Measurements from ENCODE around the gene RTN4.

Gene RTN4

DNA sequence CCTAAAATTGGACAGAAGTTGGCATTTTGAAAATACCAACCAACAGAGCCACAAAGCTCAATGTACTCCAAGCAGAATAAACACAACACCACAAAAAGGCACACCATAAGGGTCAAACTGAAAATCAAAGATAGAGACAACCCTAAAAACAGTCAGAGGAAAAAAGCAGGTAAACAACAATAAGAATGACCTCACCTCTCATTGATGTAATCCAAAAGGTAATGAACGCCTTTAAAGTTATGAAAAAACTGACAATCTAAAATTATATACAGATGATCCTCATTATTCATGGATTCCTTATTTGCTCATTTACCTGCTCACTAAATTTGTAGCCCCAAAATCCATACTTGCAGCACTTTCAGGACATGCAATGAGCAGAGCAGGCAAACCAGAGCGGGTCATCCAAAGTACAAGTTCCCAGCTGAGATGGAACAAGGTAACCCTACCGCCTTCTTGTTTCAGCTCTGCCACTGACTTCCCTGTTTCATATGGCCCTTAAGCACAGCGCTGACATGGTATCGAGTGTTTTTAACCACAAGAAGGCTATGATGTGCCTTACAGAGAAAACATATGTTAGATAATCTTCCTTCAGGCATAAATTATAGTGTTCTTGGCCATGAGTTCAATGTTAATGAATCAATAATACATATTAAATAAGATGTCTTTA is 17.0 kb downstream of the RTN4 start:
- no peak overlapping the region for H3K4me3 ChIP-seq (ENCODE audit: low read length)
- no peak for TF ChIP-seq ZNF274 (IDR thresholded peaks at IDR 0.05; ENCODE audit: low read depth, low read length)

DNA sequence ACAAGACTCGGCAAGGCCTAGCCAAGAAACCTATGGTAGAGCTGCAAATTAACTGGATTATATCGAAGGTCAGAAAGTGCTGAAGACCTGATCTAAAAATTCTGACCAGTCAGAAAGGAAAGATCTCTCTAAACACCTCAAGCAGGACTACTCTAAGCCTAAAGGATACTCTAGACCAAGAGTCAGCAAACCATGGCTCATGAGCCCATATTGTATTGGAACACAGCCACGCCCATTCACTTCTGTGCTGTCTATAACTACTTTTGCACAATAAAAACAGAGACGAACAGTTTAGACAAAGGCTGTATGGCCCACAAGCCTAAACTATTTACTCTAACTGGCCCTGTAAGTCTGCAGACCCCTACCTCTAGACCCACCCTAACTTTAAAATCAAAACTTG is 18.7 kb downstream of the RTN4 start:
- TF ChIP-seq ZNF274 (IDR thresholded peaks at IDR 0.05; ENCODE audit: low read depth, low read length) = no peak
- H3K4me3 ChIP-seq (ENCODE audit: low read length) = no peak overlapping the region

DNA sequence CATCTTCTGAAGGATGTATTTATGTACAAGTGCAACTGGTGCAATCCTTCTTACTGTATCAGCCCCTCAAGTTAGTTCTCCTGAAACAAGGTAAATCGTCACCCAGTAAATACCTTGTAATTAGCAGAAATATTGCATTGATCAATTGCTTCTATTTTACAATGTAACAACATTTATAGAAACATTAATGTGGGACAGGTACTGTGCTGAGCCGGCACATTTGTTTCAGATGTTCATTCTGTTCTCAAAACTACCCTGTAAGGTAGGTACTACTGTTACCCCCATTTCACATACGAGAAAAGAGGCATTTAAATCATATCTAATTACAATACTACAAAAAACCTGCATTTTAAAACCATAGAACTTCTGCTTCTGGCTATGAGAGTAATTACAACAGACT is 19.5 kb downstream of the RTN4 start:
- no peak overlapping the region for H3K4me3 ChIP-seq (ENCODE audit: low read length)
- TF ChIP-seq ZNF274 (IDR thresholded peaks at IDR 0.05; ENCODE audit: low read depth, low read length) = no peak

DNA sequence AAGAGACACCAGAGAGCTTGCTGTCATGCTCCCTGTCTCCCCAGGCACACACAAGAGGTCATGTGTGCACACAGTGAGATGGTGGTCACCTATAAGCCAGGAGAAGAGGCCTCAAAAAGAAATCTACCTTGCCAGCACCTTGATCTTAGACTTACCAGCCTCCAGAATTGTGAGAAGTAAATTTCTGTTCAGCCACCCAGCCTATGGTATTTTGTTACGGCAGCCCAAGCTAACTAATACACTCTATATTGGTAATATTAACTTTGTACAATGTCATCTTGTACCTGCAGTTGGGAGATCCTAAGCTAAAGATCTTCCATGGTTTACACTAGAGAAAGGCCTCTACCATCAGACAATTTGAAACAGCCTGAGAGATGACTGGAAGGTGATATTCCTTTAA is 21.2 kb downstream of the RTN4 start:
- H3K4me3 ChIP-seq (ENCODE audit: low read length) = no peak overlapping the region
- TF ChIP-seq ZNF274 (IDR thresholded peaks at IDR 0.05; ENCODE audit: low read depth, low read length) = no peak

DNA sequence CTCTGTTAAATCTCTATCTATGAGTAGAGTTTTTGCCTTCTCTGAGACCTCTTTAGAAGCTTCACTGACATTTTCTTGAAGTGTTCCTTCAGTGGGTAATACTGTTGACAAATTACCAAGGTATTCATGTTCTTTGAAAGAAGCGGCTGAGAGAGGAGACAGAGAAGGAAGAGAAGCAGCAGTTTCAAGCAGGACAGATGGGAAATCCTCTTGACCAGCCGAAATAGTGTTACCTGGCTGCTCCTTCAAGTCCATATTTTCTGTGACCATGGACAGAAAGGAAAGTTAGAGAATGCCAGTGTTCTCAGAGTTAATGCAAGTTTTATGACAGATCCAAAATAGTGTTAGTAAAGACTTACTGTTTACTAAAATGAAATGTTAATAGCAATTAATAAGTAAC is 23.0 kb downstream of the RTN4 start:
- no peak for TF ChIP-seq ZNF274 (IDR thresholded peaks at IDR 0.05; ENCODE audit: low read depth, low read length)
- no peak overlapping the region for H3K4me3 ChIP-seq (ENCODE audit: low read length)

DNA sequence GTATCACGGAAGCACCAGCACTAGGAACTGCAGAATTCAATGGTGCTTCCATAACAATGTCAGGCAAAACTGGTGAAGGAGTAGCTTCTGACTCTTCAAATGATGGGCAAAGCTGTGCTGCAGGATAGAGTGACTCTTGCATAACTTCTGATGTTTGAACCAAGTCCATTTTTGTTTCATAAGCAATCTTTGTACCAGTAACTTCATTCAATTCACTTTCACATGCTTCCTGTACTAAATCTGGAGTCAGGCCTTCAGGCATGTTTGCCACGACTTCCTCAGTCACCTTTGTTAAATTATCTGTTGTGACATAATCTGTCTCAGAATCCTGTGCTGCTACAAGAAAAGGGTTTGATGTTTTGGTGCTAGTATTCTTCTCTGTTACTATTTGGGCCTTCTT is 24.0 kb downstream of the RTN4 start:
- TF ChIP-seq ZNF274 (IDR thresholded peaks at IDR 0.05; ENCODE audit: low read depth, low read length) = no peak
- H3K4me3 ChIP-seq (ENCODE audit: low read length) = peak overlapping the region; percentile 33; the same call in 1 of the 2 replicates

DNA sequence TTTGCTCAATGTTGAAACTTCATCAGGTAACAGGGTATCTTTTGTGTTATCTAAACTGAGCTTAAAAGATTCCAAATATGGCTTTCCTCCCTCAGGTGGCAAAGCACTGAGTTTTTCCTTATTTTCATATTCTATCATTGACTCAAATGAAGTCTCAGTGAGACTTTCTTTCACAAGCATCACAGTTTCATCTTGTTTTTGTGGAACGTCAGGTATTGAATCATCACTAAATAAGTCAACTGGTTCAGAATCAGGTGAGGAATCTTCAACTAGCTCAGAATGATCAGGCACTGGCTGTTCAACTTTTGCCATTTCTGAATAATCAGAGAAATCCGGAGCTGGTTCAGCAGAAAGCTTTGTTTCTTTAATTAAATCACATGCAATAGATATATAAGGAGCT is 24.6 kb downstream of the RTN4 start:
- H3K4me3 ChIP-seq (ENCODE audit: low read length) = no peak overlapping the region; the same call in 1 of the 2 replicates
- no peak for TF ChIP-seq ZNF274 (IDR thresholded peaks at IDR 0.05; ENCODE audit: low read depth, low read length)

DNA sequence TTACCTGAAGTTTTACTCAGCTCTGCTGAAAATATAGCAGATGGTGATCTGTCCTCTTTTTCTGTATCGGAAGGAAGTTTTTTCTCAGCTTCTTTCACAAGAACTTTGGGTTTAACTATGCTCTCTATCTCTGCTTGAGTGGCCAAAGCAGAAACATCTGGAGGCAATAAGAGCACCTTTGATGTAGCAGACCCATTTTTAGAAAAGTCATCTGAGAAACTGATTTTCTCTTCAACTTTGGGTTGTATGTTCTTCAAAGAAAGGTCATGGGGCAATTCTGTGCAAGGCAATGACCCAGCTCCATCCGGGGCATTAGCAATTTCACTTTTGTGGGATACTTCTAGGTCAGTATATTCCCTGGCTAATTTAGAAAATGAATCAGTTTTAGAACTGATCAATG is 25.2 kb downstream of the RTN4 start:
- H3K4me3 ChIP-seq (ENCODE audit: low read length) = no peak overlapping the region
- no peak for TF ChIP-seq ZNF274 (IDR thresholded peaks at IDR 0.05; ENCODE audit: low read depth, low read length)

DNA sequence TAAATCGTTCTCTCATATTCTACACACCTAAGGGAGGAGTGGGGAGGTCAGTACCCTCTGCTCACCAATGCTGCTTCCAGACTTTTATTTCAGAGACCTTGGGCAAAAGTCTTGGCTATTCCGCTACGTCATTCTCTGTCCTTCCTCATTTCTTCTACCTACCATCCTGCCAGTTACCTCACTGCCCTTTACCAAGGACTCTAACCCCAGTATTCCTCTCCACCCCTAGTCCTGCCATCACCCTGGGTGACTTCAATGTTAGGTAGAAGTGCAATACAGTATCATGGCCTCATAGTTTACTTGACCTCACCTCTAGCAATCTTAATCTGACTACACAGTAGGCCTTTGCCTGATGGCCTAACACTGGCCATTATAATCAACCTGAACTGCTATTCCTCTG is 27.8 kb downstream of the RTN4 start:
- H3K4me3 ChIP-seq (ENCODE audit: low read length) = no peak overlapping the region
- TF ChIP-seq ZNF274 (IDR thresholded peaks at IDR 0.05; ENCODE audit: low read depth, low read length) = no peak

DNA sequence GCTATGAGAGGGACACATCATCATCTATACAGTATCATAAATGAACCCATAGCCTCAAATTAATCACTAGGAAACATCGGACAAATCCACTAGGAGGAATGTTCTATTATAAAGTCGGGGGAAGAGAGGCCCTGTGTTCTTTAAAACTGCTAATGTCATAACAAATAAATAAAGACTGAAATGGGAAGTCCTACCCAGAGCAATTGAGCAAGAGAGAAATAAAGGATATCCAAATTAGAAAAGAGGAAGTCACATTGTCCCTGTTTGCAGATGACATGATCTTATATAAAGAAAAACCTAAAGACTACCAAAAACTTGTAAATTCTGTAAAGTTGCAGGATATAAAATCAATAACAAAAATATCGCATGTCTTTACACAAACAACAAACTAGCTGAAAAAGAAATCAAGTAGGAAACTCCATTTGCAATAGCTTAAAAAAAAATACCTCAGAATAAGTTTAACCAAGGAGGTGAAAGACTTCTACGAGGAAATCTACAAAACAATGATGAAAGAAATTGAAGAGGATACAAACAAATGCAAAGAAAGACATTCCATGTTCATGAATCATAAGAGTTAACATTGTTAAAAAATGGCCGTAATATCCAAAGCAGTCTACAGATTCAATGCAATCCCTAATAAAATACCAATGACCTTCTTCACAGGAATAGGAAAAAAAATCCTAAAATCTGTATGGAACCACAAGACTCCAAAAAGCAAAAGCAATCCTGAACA is 30.6 kb downstream of the RTN4 start:
- TF ChIP-seq ZNF274 (IDR thresholded peaks at IDR 0.05; ENCODE audit: low read depth, low read length) = no peak
- no peak overlapping the region for H3K4me3 ChIP-seq (ENCODE audit: low read length)

DNA sequence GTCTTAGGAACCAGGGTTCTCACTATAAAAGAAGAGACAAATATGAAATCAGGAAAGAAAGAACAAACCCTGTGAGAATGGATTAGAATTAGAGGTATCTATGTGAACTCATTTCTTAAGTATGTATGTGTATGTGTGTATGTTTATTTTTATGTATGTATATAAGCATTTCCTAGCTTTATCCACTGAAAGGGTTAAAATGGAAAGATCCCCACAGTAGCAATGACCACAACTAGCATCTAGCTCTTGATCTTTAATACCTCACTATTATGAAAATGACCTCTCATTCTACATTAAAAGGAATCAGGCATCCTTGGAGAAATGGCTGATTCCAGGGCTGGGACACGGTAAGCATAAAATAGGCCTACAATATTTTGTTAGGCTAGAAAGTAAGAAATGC is 31.6 kb downstream of the RTN4 start:
- no peak overlapping the region for H3K4me3 ChIP-seq (ENCODE audit: low read length)
- no peak for TF ChIP-seq ZNF274 (IDR thresholded peaks at IDR 0.05; ENCODE audit: low read depth, low read length)

DNA sequence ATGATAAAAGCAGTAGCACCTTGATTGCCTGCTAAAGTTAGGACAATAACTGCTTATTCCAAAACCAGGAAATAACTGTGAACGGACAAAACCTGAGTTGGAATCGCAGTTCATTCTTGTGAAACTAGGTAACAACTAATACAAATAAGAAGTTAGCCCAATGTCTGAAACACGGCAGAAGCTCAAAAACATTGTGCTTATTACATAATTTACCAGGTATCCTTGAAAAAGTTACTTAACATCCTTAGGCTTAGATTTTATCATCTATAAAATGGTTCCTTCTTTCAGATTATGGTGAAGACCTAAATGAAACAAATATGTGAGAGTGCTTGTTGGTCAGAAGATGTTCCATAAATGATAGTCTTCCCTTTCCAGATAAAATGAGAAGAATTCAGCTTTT is 32.4 kb downstream of the RTN4 start:
- no peak overlapping the region for H3K4me3 ChIP-seq (ENCODE audit: low read length)
- no peak for TF ChIP-seq ZNF274 (IDR thresholded peaks at IDR 0.05; ENCODE audit: low read depth, low read length)

DNA sequence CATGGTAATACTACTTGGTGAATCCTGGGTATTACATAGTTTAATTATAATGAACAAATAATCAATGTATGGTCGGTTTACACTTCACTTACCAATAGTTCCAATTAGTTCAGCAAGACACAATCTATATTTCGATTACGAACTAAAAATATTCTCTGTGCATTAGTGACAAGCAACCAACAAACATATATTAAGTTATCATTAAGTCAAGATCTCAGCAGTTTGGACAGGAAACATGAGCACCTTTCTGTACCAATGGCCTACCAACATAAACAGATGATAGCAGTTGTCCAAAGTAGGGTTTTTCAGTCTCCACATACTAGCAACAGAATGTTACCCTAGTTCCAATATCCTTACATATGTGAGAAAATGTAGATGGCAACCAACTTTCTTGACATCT is 32.8 kb downstream of the RTN4 start:
- H3K4me3 ChIP-seq (ENCODE audit: low read length) = no peak overlapping the region
- TF ChIP-seq ZNF274 (IDR thresholded peaks at IDR 0.05; ENCODE audit: low read depth, low read length) = no peak

DNA sequence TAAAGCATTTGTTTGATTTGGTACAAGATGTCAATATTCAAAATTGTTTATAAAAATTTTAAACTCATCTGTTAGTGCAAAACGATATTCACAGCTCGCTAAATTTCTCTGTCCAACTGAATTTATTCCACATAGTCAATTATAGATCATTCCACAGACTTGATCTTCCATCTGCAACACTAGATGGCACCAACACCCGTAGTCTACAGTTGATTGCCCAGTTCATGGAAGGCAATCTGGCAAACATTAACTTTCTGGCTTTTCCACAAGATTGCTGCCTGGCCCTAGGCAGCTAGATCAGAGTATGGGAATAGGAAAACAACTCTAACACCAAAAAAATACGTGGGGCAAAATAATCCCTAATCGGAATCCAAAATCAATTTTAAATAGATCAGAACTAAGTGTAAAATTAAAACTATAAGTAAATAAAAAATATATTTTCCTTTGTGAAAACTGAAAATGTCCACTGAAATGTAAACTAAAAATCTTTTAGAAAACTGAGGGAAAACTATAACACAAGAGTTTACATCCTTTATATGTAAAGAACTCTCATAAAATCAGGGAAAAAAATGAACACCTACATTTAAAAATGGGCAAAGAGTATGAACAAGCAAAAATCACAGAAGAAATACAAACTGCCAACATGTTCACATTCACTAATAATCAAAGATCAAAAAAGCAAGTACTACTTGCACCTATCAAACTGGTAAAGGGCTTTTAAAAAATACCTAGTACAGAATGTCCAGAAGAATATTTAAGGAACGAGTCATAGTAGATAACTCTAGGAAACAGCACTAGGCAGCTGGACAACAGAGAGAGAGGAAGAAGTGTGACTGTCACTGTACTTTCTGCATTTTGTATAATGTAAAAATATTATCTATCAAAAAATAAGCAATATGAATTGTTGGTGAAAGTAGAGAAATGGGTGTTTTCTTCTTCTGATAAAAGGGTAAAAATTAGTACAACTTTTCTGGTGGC is 35.0 kb downstream of the RTN4 start:
- TF ChIP-seq ZNF274 (IDR thresholded peaks at IDR 0.05; ENCODE audit: low read depth, low read length) = no peak
- no peak overlapping the region for H3K4me3 ChIP-seq (ENCODE audit: low read length)

Data from GM08714 (cell line).